ENCODE data around the gene ZSCAN5B.
"Not testable (repeated sequence)": the region's sequence is repeated elsewhere in the genome, so short reads cannot be mapped to it uniquely, and the experiment has no call there.

The ZSCAN5B gene

GRCh38 chr19:56174550-56174949, 23.0 kb downstream of the ZSCAN5B start:
- no peak for FAIRE-seq

GRCh38 chr19:56174086-56174485, 23.5 kb downstream of the ZSCAN5B start:
- no peak for FAIRE-seq

GRCh38 chr19:56170261-56170660, 27.3 kb downstream of the ZSCAN5B start:
- no peak for FAIRE-seq

- FAIRE-seq, result no peak
Measured at GRCh38 chr19:56167064-56167578, 30.5 kb downstream of the ZSCAN5B start.

GRCh38 chr19:56163097-56163496, 34.5 kb downstream of the ZSCAN5B start:
- FAIRE-seq, result no peak

GRCh38 chr19:56162258-56162657, 35.3 kb downstream of the ZSCAN5B start:
- no peak for FAIRE-seq

GRCh38 chr19:56161534-56161933, 36.0 kb downstream of the ZSCAN5B start:
- no peak for FAIRE-seq

- no peak for FAIRE-seq
Measured at GRCh38 chr19:56159622-56160271, 37.8 kb downstream of the ZSCAN5B start.

GRCh38 chr19:56159009-56159559, 38.5 kb downstream of the ZSCAN5B start:
- no peak for FAIRE-seq

- FAIRE-seq, result no peak
Measured at GRCh38 chr19:56158170-56158757, 39.3 kb downstream of the ZSCAN5B start.

GRCh38 chr19:56156768-56157167, 40.8 kb downstream of the ZSCAN5B start:
- no peak for FAIRE-seq

GRCh38 chr19:56155124-56155687, 42.4 kb downstream of the ZSCAN5B start:
- FAIRE-seq, result no peak

GRCh38 chr19:56153507-56153906, 44.1 kb downstream of the ZSCAN5B start:
- FAIRE-seq, result no peak

- FAIRE-seq, result no peak
Measured at GRCh38 chr19:56152644-56153043, 44.9 kb downstream of the ZSCAN5B start.

- FAIRE-seq, result no peak
Measured at GRCh38 chr19:56150358-56150757, 47.2 kb downstream of the ZSCAN5B start.

- no peak for FAIRE-seq
Measured at GRCh38 chr19:56149656-56150038, 47.9 kb downstream of the ZSCAN5B start.

- not testable (repeated sequence) for FAIRE-seq
Measured at GRCh38 chr19:56148955-56149655, 48.5 kb downstream of the ZSCAN5B start.

- no peak for FAIRE-seq
Measured at GRCh38 chr19:56148096-56148495, 49.5 kb downstream of the ZSCAN5B start.

GRCh38 chr19:56147307-56147706, 50.3 kb downstream of the ZSCAN5B start:
- no peak for FAIRE-seq

GRCh38 chr19:56146904-56147303, 50.7 kb downstream of the ZSCAN5B start:
- no peak for FAIRE-seq

GRCh38 chr19:56145698-56146097, 51.9 kb downstream of the ZSCAN5B start:
- FAIRE-seq, result no peak

- no peak for FAIRE-seq
Measured at GRCh38 chr19:56144831-56145230, 52.8 kb downstream of the ZSCAN5B start.

- no peak for FAIRE-seq
Measured at GRCh38 chr19:56144376-56144775, 53.2 kb downstream of the ZSCAN5B start.
